Measurements from ENCODE around the gene PFKFB3. TPM values are rescaled to one million over a fixed set of nuclear protein-coding genes. Genes with fewer than 3 reads are reported as not detected.
A peak's percentile ranks its signal among the peaks of the same experiment; 100 is the strongest.
"Not testable (repeated sequence)": the region's sequence is repeated elsewhere in the genome, so short reads cannot be mapped to it uniquely, and the experiment has no call there.

Gene PFKFB3
- total RNA-seq (2014; rRNA removed; shearing (Covaris generic)) = 27.3 and 32.0 TPM in 2 replicates
- polyA plus RNA-seq (2015; cell fraction: cytosol; rRNA removed) = 31.2 and 34.0 TPM in 2 replicates
- polyA plus RNA-seq (2015; cell fraction: nucleus; rRNA removed) = 37.3 and 39.5 TPM in 2 replicates

- peak; percentile 90 for DNase-seq (ENCODE audit: low read depth)
Observed at GRCh38 chr10:6202684-6203330, at the start of gene PFKFB3. Gene PFKFB3, plus strand, starts transcription at chr10:6202932. Its CDS starts 329 bp downstream, at chr10:6203261.

- no peak for DNase-seq (ENCODE audit: low read depth)
Observed at GRCh38 chr10:6153845-6154244, 48.9 kb upstream of the PFKFB3 start.

- DNase-seq (ENCODE audit: low read depth) = no peak
Observed at GRCh38 chr10:6154566-6154965, 48.2 kb upstream of the PFKFB3 start.

GRCh38 chr10:6158276-6158675 is 44.5 kb upstream of the PFKFB3 start:
- DNase-seq (ENCODE audit: low read depth) = no peak

GRCh38 chr10:6161921-6162320 is 40.8 kb upstream of the PFKFB3 start:
- no peak for DNase-seq (ENCODE audit: low read depth)

GRCh38 chr10:6162589-6163356 is 40.0 kb upstream of the PFKFB3 start:
- no peak for DNase-seq (ENCODE audit: low read depth)

GRCh38 chr10:6163364-6164270 is 39.1 kb upstream of the PFKFB3 start:
- peak; percentile 77 for DNase-seq (ENCODE audit: low read depth)

GRCh38 chr10:6164271-6165095 is 38.2 kb upstream of the PFKFB3 start:
- DNase-seq (ENCODE audit: low read depth) = no peak

GRCh38 chr10:6165221-6165725 is 37.5 kb upstream of the PFKFB3 start:
- no peak for DNase-seq (ENCODE audit: low read depth)

- DNase-seq (ENCODE audit: low read depth) = not testable (repeated sequence)
Observed at GRCh38 chr10:6165933-6166332, 36.8 kb upstream of the PFKFB3 start.

GRCh38 chr10:6167456-6167855 is 35.3 kb upstream of the PFKFB3 start:
- DNase-seq (ENCODE audit: low read depth) = no peak

GRCh38 chr10:6168084-6168483 is 34.6 kb upstream of the PFKFB3 start:
- DNase-seq (ENCODE audit: low read depth) = no peak

- no peak for DNase-seq (ENCODE audit: low read depth)
Observed at GRCh38 chr10:6170638-6171037, 32.1 kb upstream of the PFKFB3 start.

- DNase-seq (ENCODE audit: low read depth) = peak; percentile 97
Observed at GRCh38 chr10:6171881-6172695, 30.6 kb upstream of the PFKFB3 start.

GRCh38 chr10:6173203-6173602 is 29.5 kb upstream of the PFKFB3 start:
- no peak for DNase-seq (ENCODE audit: low read depth)

GRCh38 chr10:6174201-6174874 is 28.4 kb upstream of the PFKFB3 start:
- DNase-seq (ENCODE audit: low read depth) = no peak

GRCh38 chr10:6175329-6176055 is 27.2 kb upstream of the PFKFB3 start:
- DNase-seq (ENCODE audit: low read depth) = no peak

- DNase-seq (ENCODE audit: low read depth) = no peak
Observed at GRCh38 chr10:6176691-6177231, 26.0 kb upstream of the PFKFB3 start.
